ENCODE measurements around the gene P3H2. TPM values are rescaled to one million over a fixed set of nuclear protein-coding genes. Genes with fewer than 3 reads are reported as not detected.

The P3H2 gene
- total RNA-seq, 1 experiment from 2014 or later, result 82.2 TPM

- Histone ChIP-seq H3K4me3 (ENCODE audit: low read depth in 2 of 2, low read length in 2 of 2) (no peak overlapping the region), H3K9me3 (ENCODE audit: control insufficient read depth, insufficient read depth, low read depth, low read length) (no peaks in the 10 kb centered on the region), H3K36me3 (ENCODE audit: control insufficient read depth, insufficient read depth, low read length) (no peaks in the 10 kb centered on the region), H3K27ac (ENCODE audit: low read length) (no peak overlapping the region; the same call in 1 of the 2 replicates), H3K27me3 (ENCODE audit: control insufficient read depth, insufficient read depth, low read length) (no peaks in the 10 kb centered on the region), H3K4me1 (ENCODE audit: control insufficient read depth, insufficient read depth, low read length) (peaks cover 5% of the 10 kb centered on the region)
- no TSS peak for BruUV-seq (replicated peaks)
- ATAC-seq, result no peak
- POLR2A ChIA-PET, result no interaction called here
- TF ChIP-seq CTCF (IDR thresholded peaks at IDR 0.05) (no peak), REST (IDR thresholded peaks at IDR 0.05; ENCODE audit: insufficient read depth in 1 of 2, low read depth in 2 of 2, low read length in 1 of 2) (no peak), TCF7L2 (IDR thresholded peaks at IDR 0.05; ENCODE audit: low read depth, low read length) (no peak)
- in situ Hi-C loops (cut with HindIII; ENCODE audit: low pct_unique_long_range_greater_than_20kb, low sequenced_read_pairs), result no loop called here
- intact Hi-C loops (cut with micrococcal nuclease; ENCODE audit: unreplicated experiment), result loop anchor here (10.0 kb wide), 1 partner anchor 148 kb away; no protein-coding TSS in a partner anchor
- no peak for DNase-seq (ENCODE audit: low read depth, low spot score)
- CTCF ChIA-PET, result no interaction called here
Measured at GRCh38 chr3:189942948-189943347, 177.7 kb downstream of the P3H2 start.

- H3K27ac ChIP-seq (ENCODE audit: low read length), result no peak overlapping the region; the same call in 1 of the 2 replicates
- H3K27me3 ChIP-seq (ENCODE audit: control insufficient read depth, insufficient read depth, low read length), result no peaks in the 10 kb centered on the region
- DNase-seq (ENCODE audit: low read depth, low spot score) (no peak), ATAC-seq (peak; percentile 17; the same call in 1 of the 2 replicates)
- no peaks in the 10 kb centered on the region for H3K9me3 ChIP-seq (ENCODE audit: control insufficient read depth, insufficient read depth, low read depth, low read length)
- no peak overlapping the region for H3K4me3 ChIP-seq (ENCODE audit: low read depth in 2 of 2, low read length in 2 of 2)
- in situ Hi-C loops (cut with HindIII; ENCODE audit: low pct_unique_long_range_greater_than_20kb, low sequenced_read_pairs) (no loop called here), intact Hi-C loops (cut with micrococcal nuclease; ENCODE audit: unreplicated experiment) (loop anchor here (10.0 kb wide), 1 partner anchor 147 kb away; no protein-coding TSS in a partner anchor)
- ChIA-PET CTCF (interaction anchor here (1.0 kb wide), 1 partner anchor 117 kb away, joined by 3 read pairs; no protein-coding TSS in a partner anchor), POLR2A (no interaction called here)
- peaks cover 5% of the 10 kb centered on the region for H3K4me1 ChIP-seq (ENCODE audit: control insufficient read depth, insufficient read depth, low read length)
- no peaks in the 10 kb centered on the region for H3K36me3 ChIP-seq (ENCODE audit: control insufficient read depth, insufficient read depth, low read length)
- TF ChIP-seq POLR2AphosphoS5 (IDR thresholded peaks at IDR 0.05; ENCODE audit: low read depth, low read length) (no peak), TCF7L2 (IDR thresholded peaks at IDR 0.05; ENCODE audit: low read depth, low read length) (peak; percentile 65; the same call in 1 of the 2 replicates)
- BruUV-seq (replicated peaks), result no TSS peak
Measured at GRCh38 chr3:189941679-189942078, 179.0 kb downstream of the P3H2 start.

- ChIA-PET CTCF (interaction anchor here (1.0 kb wide), 1 partner anchor 116 kb away, joined by 3 read pairs; no protein-coding TSS in a partner anchor), POLR2A (interaction anchor here (0.7 kb wide), 1 partner anchor 398 kb away, joined by 4 read pairs; no protein-coding TSS in a partner anchor)
- TF ChIP-seq TCF7L2 (IDR thresholded peaks at IDR 0.05; ENCODE audit: low read depth, low read length) (0 out of 2 replicates have a peak, but pooled peaks have one; percentile 11), SIN3A (IDR thresholded peaks at IDR 0.05; ENCODE audit: borderline replicate concordance, insufficient read depth, low read depth, low read length) (no peak)
- Histone ChIP-seq H3K27ac (ENCODE audit: low read length) (no peak overlapping the region), H3K4me3 (ENCODE audit: low read depth in 2 of 2, low read length in 2 of 2) (no peak overlapping the region), H3K36me3 (ENCODE audit: control insufficient read depth, insufficient read depth, low read length) (no peaks in the 10 kb centered on the region), H3K9me3 (ENCODE audit: control insufficient read depth, insufficient read depth, low read depth, low read length) (no peaks in the 10 kb centered on the region), H3K4me1 (ENCODE audit: control insufficient read depth, insufficient read depth, low read length) (peaks cover 5% of the 10 kb centered on the region), H3K27me3 (ENCODE audit: control insufficient read depth, insufficient read depth, low read length) (no peaks in the 10 kb centered on the region)
- no peak for DNase-seq (ENCODE audit: low read depth, low spot score)
- in situ Hi-C loops (cut with HindIII; ENCODE audit: low pct_unique_long_range_greater_than_20kb, low sequenced_read_pairs), result no loop called here
- ATAC-seq, result no peak
- BruUV-seq (replicated peaks), result no TSS peak
- intact Hi-C loops (cut with micrococcal nuclease; ENCODE audit: unreplicated experiment), result loop anchor here (10.0 kb wide), 1 partner anchor 146 kb away; no protein-coding TSS in a partner anchor
Measured at GRCh38 chr3:189941125-189941524, 179.6 kb downstream of the P3H2 start.

Data from Panc1 (cell line).